GM23338 (cell line): ENCODE measurements around the gene KIAA1549.

ENCODE experiments used
- CTCF ChIP-seq, 2 experiments: fragments of 200-600 bp in 1 of 2; sonication (generic) in 1 of 2; conservative IDR thresholded peaks; 2 replicates each; pipeline versions ENCODE4 v1.5.1 to v1.6.1; 2016 to 2017; ENCODE audit warnings: antibody characterized with exemption in 2 of 2, low read depth in 2 of 2, mild to moderate bottlenecking in 2 of 2, moderate library complexity in 1 of 2
- EZH2 ChIP-seq: fragments of 200-600 bp; sonication (generic); IDR thresholded peaks from one replicate; pipeline ENCODE4 v1.8.0; 2017; ENCODE audit warnings: antibody characterized with exemption, mild to moderate bottlenecking, low read depth; ENCODE audit not compliant: unreplicated experiment
- EZH2phosphoT487 ChIP-seq: fragments of 200-600 bp; sonication (generic); IDR thresholded peaks from one replicate; pipeline ENCODE4 v1.8.1; 2018; ENCODE audit warnings: antibody characterized with exemption; ENCODE audit not compliant: unreplicated experiment
- NANOG ChIP-seq: IDR thresholded peaks from 2 replicates; pipeline ENCODE4 v1.6.1; 2016; ENCODE audit warnings: antibody characterized with exemption, borderline replicate concordance
- POLR2AphosphoS5 ChIP-seq: IDR thresholded peaks from 2 replicates; pipeline ENCODE4 v1.6.1; 2016; ENCODE audit warnings: antibody characterized with exemption, low read depth
- REST ChIP-seq: IDR thresholded peaks from one replicate; pipeline ENCODE4 v1.6.1; 2018; ENCODE audit warnings: antibody characterized with exemption; ENCODE audit not compliant: unreplicated experiment

- TF ChIP-seq CTCF (conservative IDR thresholded peaks at IDR 0.05; ENCODE audit: low read depth in 2 of 2), result no peak
- no peak for TF ChIP-seq EZH2
- TF ChIP-seq NANOG, result no peak
- no peak for TF ChIP-seq POLR2AphosphoS5
- no peak for TF ChIP-seq REST
- TF ChIP-seq EZH2phosphoT487, result no peak
These were observed 108.6 kb downstream of the KIAA1549 start for GRCh38 chr7:138872576-138872975.
